HCT116 (cell line): ENCODE measurements around the gene GSTO2. TPM values are rescaled to one million over a fixed set of nuclear protein-coding genes. Genes with fewer than 3 reads are reported as not detected.

ENCODE experiments used
- ATAC-seq: fragments of 200-7000 bp; cut with Tn5 transposase; 2 replicates; pipeline ENCODE4 v1.9.1; 2020; ENCODE audit warnings: mild to moderate bottlenecking, moderate library complexity
- BruUV-seq: library from RNA; stranded (reverse); fragments of 400-500 nt; replicated peaks from 2 replicates; lab custom pipeline; 2021; lab: Mats Ljungman, UMichigan
- CTCF ChIA-PET: fragments of 300-600 bp; sonication (Branson Sonifier 250); formaldehyde crosslinking; loops from one replicate; lab custom pipeline; 2021; ENCODE audit warnings: antibody characterized with exemption; lab: Charles Lee
- POLR2A ChIA-PET: fragments of 300-600, 350-600 bp; sonication (Branson Sonifier 250); formaldehyde crosslinking; loops from one replicate; lab custom pipeline; 2021; ENCODE audit warnings: antibody characterized with exemption; lab: Charles Lee
- RAD21 ChIA-PET, 2 experiments: fragments of 300-600 bp; sonication (Branson Sonifier 250); formaldehyde crosslinking; loops; one replicate each; lab custom pipeline; 2023; ENCODE audit warnings: low total read pairs in 2 of 2; ENCODE audit not compliant: uncharacterized antibody in 2 of 2, unreplicated experiment in 2 of 2, low non-redundant PET in 1 of 2; lab: Charles Lee
- DNase-seq: peaks from one replicate; pipeline ENCODE4 v3.0.0-alpha.2; 2010; ENCODE audit warnings: low read depth, low spot score
- H2AFZ ChIP-seq: fragments of 200-600 bp; shearing (Covaris generic), sonication (generic); 2 replicates; pipeline ENCODE4 v1.6.1; 2017; ENCODE audit warnings: low read depth, mixed run types, mixed read lengths, antibody characterized with exemption, low read length; ENCODE audit not compliant: poor library complexity, severe bottlenecking
- H3K27ac ChIP-seq: 2 replicates; pipeline ENCODE4 v1.5.1; 2012; ENCODE audit warnings: low read depth, low read length
- H3K27me3 ChIP-seq: fragments of 200-600 bp; sonication (generic); 2 replicates; pipeline ENCODE4 v1.6.1; 2016; ENCODE audit warnings: mixed run types, low read length, mixed read lengths; ENCODE audit not compliant: insufficient read depth
- H3K36me3 ChIP-seq, 2 experiments: fragments of 200-500 bp in 1 of 2; fragments of 200-600 bp in 1 of 2; sonication (Bioruptor generic) in 1 of 2; sonication (generic) in 1 of 2; 2 replicates each; pipeline versions ENCODE4 v1.5.1 to v1.6.1; 2014 to 2016; ENCODE audit warnings: low read length in 2 of 2, inconsistent platforms in 1 of 2, mixed read lengths in 1 of 2, mixed run types in 1 of 2; ENCODE audit not compliant: insufficient read depth in 2 of 2, control insufficient read depth in 1 of 2
- H3K4me1 ChIP-seq, 2 experiments: fragments of 200-600 bp in 1 of 2; sonication (generic) in 1 of 2; 2 replicates each; pipeline versions ENCODE4 v1.5.1 to v1.6.1; 2012 to 2017; ENCODE audit warnings: low read length in 2 of 2, inconsistent platforms in 1 of 2, mild to moderate bottlenecking in 1 of 2, mixed read lengths in 1 of 2, mixed run types in 1 of 2, moderate library complexity in 1 of 2; ENCODE audit not compliant: insufficient read depth in 2 of 2, control insufficient read depth in 1 of 2
- H3K4me2 ChIP-seq: fragments of 200-600 bp; sonication (generic); 2 replicates; pipeline ENCODE4 v1.6.1; 2017; ENCODE audit warnings: mixed run types, low read length, mixed read lengths
- H3K4me3 ChIP-seq, 2 experiments: fragments of 200-600 bp in 1 of 2; sonication (generic) in 1 of 2; replicated peaks in 1 of 2; 2 replicates each; pipeline ENCODE4 v1.5.1; 2011 to 2016; ENCODE audit warnings: low read length in 2 of 2, control low read depth in 1 of 2, low read depth in 1 of 2, mild to moderate bottlenecking in 1 of 2, mixed read lengths in 1 of 2, mixed run types in 1 of 2
- H3K79me2 ChIP-seq: fragments of 200-600 bp; sonication (generic); 2 replicates; pipeline ENCODE4 v1.6.1; 2017; ENCODE audit warnings: mild to moderate bottlenecking, mixed run types, low read length, moderate library complexity, mixed read lengths; ENCODE audit not compliant: insufficient read depth
- H3K9ac ChIP-seq: fragments of 200-600 bp; sonication (generic); 2 replicates; pipeline ENCODE4 v1.6.1; 2016; ENCODE audit warnings: low read length, mixed read lengths
- H3K9me2 ChIP-seq: fragments of 200-600 bp; sonication (generic), shearing (Covaris generic); 2 replicates; pipeline ENCODE4 v1.6.1; 2017; ENCODE audit warnings: mixed run types, mild to moderate bottlenecking, moderate library complexity; ENCODE audit not compliant: insufficient read depth
- H3K9me3 ChIP-seq, 2 experiments: fragments of 200-500 bp in 1 of 2; fragments of 200-600 bp in 1 of 2; sonication (Bioruptor generic) in 1 of 2; sonication (generic) in 1 of 2; 2 replicates each; pipeline ENCODE4 v1.6.1; 2014 to 2017; ENCODE audit warnings: low read length in 2 of 2, mixed read lengths in 2 of 2, inconsistent platforms in 1 of 2, low read depth in 1 of 2, mild to moderate bottlenecking in 1 of 2, mixed run types in 1 of 2, moderate library complexity in 1 of 2; ENCODE audit not compliant: control insufficient read depth in 1 of 2, insufficient read depth in 1 of 2
- H4K20me1 ChIP-seq: fragments of 200-600 bp; sonication (generic), shearing (Covaris generic); 2 replicates; pipeline ENCODE4 v1.6.1; 2017; ENCODE audit warnings: mixed run types, mild to moderate bottlenecking, moderate library complexity; ENCODE audit not compliant: insufficient read depth
- CEBPB ChIP-seq: IDR thresholded peaks from 2 replicates; pipeline ENCODE4 v1.6.1; 2012; ENCODE audit warnings: low read depth
- EZH2 ChIP-seq: fragments of 200-600 bp; sonication (generic); IDR thresholded peaks from 2 replicates; pipeline ENCODE4 v1.6.1; 2017; ENCODE audit warnings: antibody characterized with exemption, mixed run types
- FOSL1 ChIP-seq: IDR thresholded peaks from 2 replicates; pipeline ENCODE4 v1.6.1; 2012; ENCODE audit warnings: low read depth
- POLR2AphosphoS5 ChIP-seq: IDR thresholded peaks from 2 replicates; pipeline ENCODE4 v1.6.1; 2011; ENCODE audit warnings: mild to moderate bottlenecking, low read depth, low read length, moderate library complexity
- RAD21 ChIP-seq: IDR thresholded peaks from 2 replicates; pipeline ENCODE4 v1.6.1; 2012; ENCODE audit warnings: low read depth, mild to moderate bottlenecking
- SIN3A ChIP-seq: IDR thresholded peaks from 2 replicates; pipeline ENCODE4 v1.6.1; 2012; ENCODE audit warnings: low read depth
- SRF ChIP-seq: IDR thresholded peaks from 2 replicates; pipeline ENCODE4 v1.6.1; 2012; ENCODE audit warnings: low read depth
- TCF7L2 ChIP-seq: IDR thresholded peaks from 2 replicates; pipeline ENCODE4 v1.7.0; 2011; ENCODE audit warnings: borderline replicate concordance, inconsistent platforms; ENCODE audit not compliant: insufficient read depth, insufficient read length; ENCODE audit errors: extremely low read depth
- ZNF274 ChIP-seq: fragments of 200-500 bp; sonication (Bioruptor generic); IDR thresholded peaks from 2 replicates; pipeline ENCODE4 v1.6.1; 2014; ENCODE audit warnings: mild to moderate bottlenecking, low read depth, low read length, inconsistent platforms
- intact Hi-C: fragments of 100-400 bp; cut with micrococcal nuclease; formaldehyde crosslinking; loops from 2 replicates; pipeline ENCODE4 v1.10.0; 2022
- total RNA-seq: library from RNA; stranded (reverse); gene quantifications from one replicate; pipeline ENCODE4 v1.2.1, GENCODE V29; 2021; ENCODE audit not compliant: unreplicated experiment
- TF ChIP-seq, protein P1 (sequence below): IDR thresholded peaks from 2 replicates; pipeline ENCODE4 v1.6.1; 2012
- TF ChIP-seq, protein P2 (sequence below), 3 experiments: fragments of 200-600 bp in 1 of 3; sonication (generic) in 1 of 3; IDR thresholded peaks in 2 of 3; conservative IDR thresholded peaks in 1 of 3; 2 replicates each; pipeline ENCODE4 v1.5.1; 2012 to 2017; ENCODE audit warnings: low read depth in 2 of 3, low read length in 2 of 3, antibody characterized with exemption in 1 of 3, borderline replicate concordance in 1 of 3, control low read depth in 1 of 3, mild to moderate bottlenecking in 1 of 3, mixed read lengths in 1 of 3, mixed run types in 1 of 3, moderate library complexity in 1 of 3; ENCODE audit not compliant: insufficient read depth in 1 of 3
- TF ChIP-seq, protein P3 (sequence below): IDR thresholded peaks from 2 replicates; pipeline ENCODE4 v1.6.1; 2012; ENCODE audit warnings: low read depth

Gene GSTO2
- total RNA-seq, 1 experiment from 2014 or later = 115 TPM

DNA sequence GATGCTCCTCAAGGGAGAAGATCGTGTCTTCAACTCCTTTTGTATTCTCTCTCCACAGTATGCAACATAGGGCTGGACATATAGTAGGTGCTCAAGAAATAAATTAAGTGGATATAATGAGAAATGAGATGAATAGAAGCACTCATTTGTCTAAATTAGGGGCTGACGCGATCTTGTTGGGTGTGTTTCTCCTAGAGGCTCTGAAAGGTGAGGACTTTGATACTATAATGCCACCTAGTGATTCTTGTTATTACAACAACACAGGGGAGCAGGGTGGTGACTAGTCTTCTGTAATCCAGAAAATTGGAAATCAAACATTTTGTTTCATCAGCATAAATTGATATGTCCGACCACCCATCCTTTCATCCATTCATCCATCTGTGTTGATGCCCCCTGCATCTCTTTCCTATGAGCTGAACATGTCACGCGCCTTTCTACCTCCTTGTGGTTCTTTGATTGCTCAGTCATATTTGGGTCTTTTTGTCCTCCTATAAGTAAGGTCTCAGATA is 81.2 kb downstream of the GSTO2 start:
- peak overlapping the region; percentile 95 for H2AFZ ChIP-seq
- H3K9me2 ChIP-seq = no peaks in the 10 kb centered on the region
- no TSS peak for BruUV-seq
- no peaks in the 10 kb centered on the region for H4K20me1 ChIP-seq
- ATAC-seq = peak; percentile 70
- no peaks in the 10 kb centered on the region for H3K9me3 ChIP-seq
- intact Hi-C loops = loop anchor here (1.0 to 5.0 kb wide), 6 partner anchors 45 to 463 kb away; partner anchors contain the start of gene SFR1
- H3K9ac ChIP-seq = 0 out of 2 replicates have a peak overlapping the region, but pooled peaks have one; percentile 12
- peaks cover 7 to 33% of the 10 kb centered on the region in 2 experiments; a peak in 3 of 4 replicates for H3K4me1 ChIP-seq
- peak overlapping the region in 1 of 2 experiments; percentile 10; a peak in 1 of 4 replicates for H3K4me3 ChIP-seq
- POLR2A ChIA-PET = interaction anchor here (1.3 to 2.0 kb wide), 4 partner anchors 12 to 81 kb away, joined by 3 to 5 read pairs (median 4); partner anchors contain the start of genes GSTO2 and ITPRIP
- peak overlapping the region; percentile 56 for H3K4me2 ChIP-seq
- no peaks in the 10 kb centered on the region for H3K79me2 ChIP-seq
- RAD21 ChIA-PET = interaction anchor here in 1 of 2 experiments (2.2 kb wide), 1 partner anchor 45 kb away, joined by 6 read pairs; no protein-coding TSS in a partner anchor
- peak; percentile 70 for DNase-seq
- H3K36me3 ChIP-seq = no peaks in the 10 kb centered on the region
- TF ChIP-seq ZNF274 (no peak), TCF7L2 (no peak), CEBPB (peak; percentile 20; the same call in 1 of the 2 replicates), SIN3A (peak; percentile 8; the same call in 1 of the 2 replicates), EZH2 (no peak), RAD21 (peak; percentile 99), POLR2AphosphoS5 (0 out of 2 replicates have a peak, but pooled peaks have one; percentile 6), FOSL1 (no peak), SRF (peak; percentile 21)
- TF ChIP-seq, protein P1, sequence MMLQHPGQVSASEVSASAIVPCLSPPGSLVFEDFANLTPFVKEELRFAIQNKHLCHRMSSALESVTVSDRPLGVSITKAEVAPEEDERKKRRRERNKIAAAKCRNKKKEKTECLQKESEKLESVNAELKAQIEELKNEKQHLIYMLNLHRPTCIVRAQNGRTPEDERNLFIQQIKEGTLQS = no peak
- TF ChIP-seq, protein P2, sequence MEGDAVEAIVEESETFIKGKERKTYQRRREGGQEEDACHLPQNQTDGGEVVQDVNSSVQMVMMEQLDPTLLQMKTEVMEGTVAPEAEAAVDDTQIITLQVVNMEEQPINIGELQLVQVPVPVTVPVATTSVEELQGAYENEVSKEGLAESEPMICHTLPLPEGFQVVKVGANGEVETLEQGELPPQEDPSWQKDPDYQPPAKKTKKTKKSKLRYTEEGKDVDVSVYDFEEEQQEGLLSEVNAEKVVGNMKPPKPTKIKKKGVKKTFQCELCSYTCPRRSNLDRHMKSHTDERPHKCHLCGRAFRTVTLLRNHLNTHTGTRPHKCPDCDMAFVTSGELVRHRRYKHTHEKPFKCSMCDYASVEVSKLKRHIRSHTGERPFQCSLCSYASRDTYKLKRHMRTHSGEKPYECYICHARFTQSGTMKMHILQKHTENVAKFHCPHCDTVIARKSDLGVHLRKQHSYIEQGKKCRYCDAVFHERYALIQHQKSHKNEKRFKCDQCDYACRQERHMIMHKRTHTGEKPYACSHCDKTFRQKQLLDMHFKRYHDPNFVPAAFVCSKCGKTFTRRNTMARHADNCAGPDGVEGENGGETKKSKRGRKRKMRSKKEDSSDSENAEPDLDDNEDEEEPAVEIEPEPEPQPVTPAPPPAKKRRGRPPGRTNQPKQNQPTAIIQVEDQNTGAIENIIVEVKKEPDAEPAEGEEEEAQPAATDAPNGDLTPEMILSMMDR (IDR thresholded peaks at IDR 0.05 in 2 of 3, conservative IDR thresholded peaks at IDR 0.05 in 1 of 3; ENCODE audit: borderline replicate concordance in 1 of 3, insufficient read depth in 1 of 3, low read depth in 2 of 3, low read length in 2 of 3) = peak; percentile 57 to 98 (median 88)
- TF ChIP-seq, protein P3, sequence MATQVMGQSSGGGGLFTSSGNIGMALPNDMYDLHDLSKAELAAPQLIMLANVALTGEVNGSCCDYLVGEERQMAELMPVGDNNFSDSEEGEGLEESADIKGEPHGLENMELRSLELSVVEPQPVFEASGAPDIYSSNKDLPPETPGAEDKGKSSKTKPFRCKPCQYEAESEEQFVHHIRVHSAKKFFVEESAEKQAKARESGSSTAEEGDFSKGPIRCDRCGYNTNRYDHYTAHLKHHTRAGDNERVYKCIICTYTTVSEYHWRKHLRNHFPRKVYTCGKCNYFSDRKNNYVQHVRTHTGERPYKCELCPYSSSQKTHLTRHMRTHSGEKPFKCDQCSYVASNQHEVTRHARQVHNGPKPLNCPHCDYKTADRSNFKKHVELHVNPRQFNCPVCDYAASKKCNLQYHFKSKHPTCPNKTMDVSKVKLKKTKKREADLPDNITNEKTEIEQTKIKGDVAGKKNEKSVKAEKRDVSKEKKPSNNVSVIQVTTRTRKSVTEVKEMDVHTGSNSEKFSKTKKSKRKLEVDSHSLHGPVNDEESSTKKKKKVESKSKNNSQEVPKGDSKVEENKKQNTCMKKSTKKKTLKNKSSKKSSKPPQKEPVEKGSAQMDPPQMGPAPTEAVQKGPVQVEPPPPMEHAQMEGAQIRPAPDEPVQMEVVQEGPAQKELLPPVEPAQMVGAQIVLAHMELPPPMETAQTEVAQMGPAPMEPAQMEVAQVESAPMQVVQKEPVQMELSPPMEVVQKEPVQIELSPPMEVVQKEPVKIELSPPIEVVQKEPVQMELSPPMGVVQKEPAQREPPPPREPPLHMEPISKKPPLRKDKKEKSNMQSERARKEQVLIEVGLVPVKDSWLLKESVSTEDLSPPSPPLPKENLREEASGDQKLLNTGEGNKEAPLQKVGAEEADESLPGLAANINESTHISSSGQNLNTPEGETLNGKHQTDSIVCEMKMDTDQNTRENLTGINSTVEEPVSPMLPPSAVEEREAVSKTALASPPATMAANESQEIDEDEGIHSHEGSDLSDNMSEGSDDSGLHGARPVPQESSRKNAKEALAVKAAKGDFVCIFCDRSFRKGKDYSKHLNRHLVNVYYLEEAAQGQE = no peak
- CTCF ChIA-PET = interaction anchor here (1.0 to 6.5 kb wide), 5 partner anchors 44 to 96 kb away, joined by 5 to 106 read pairs (median 25); partner anchors contain the start of gene GSTO1
- H3K27ac ChIP-seq = no peak overlapping the region
- H3K27me3 ChIP-seq = no peaks in the 10 kb centered on the region; the same call in 1 of the 2 replicates
